A673 (cell line): ENCODE results near the gene FAM124B. TPM values are rescaled to one million over a fixed set of nuclear protein-coding genes. Genes with fewer than 3 reads are reported as not detected.

Experiments
- Bru-seq: library from RNA; stranded (reverse); fragments of 400-500 nt; gene quantifications from one replicate; lab custom pipeline; 2021; lab: Mats Ljungman, UMichigan
- BruChase-seq, 2 experiments: library from RNA; stranded (reverse); fragments of 400-500 nt; gene quantifications; one replicate each; lab custom pipeline; 2021; lab: Mats Ljungman, UMichigan
- BruUV-seq: library from RNA; stranded (reverse); fragments of 400-500 nt; replicated peaks from 2 replicates; lab custom pipeline; 2021; lab: Mats Ljungman, UMichigan
- CTCF ChIA-PET: fragments of 300-600 bp; sonication (Branson Sonifier 250); formaldehyde crosslinking; loops from one replicate; lab custom pipeline; 2022; ENCODE audit warnings: antibody characterized with exemption; lab: Charles Lee
- POLR2A ChIA-PET: fragments of 300-600 bp; sonication (Branson Sonifier 250); formaldehyde crosslinking; loops from one replicate; lab custom pipeline; 2022; ENCODE audit warnings: antibody characterized with exemption; ENCODE audit not compliant: low non-redundant PET; lab: Charles Lee
- DNase-seq: peaks from one replicate; pipeline ENCODE4 v3.0.0-alpha.2; 2015; ENCODE audit warnings: low spot score
- H3K27ac ChIP-seq: fragments of 200-600 bp; sonication (generic); 2 replicates; pipeline ENCODE4 v1.5.1; 2016; ENCODE audit warnings: mixed run types, low read depth, mild to moderate bottlenecking, mixed read lengths, antibody characterized with exemption, low read length; ENCODE audit not compliant: poor library complexity, severe bottlenecking
- H3K27me3 ChIP-seq: fragments of 200-600 bp; sonication (generic); replicated peaks from 2 replicates; pipeline ENCODE4 v1.6.1; 2017; ENCODE audit warnings: mixed run types, low read depth, mild to moderate bottlenecking, mixed read lengths, antibody characterized with exemption, low read length; ENCODE audit not compliant: insufficient read depth, poor library complexity
- H3K36me3 ChIP-seq: fragments of 200-600 bp; sonication (generic); 2 replicates; pipeline ENCODE4 v1.6.1; 2016; ENCODE audit warnings: mixed run types, mild to moderate bottlenecking, mixed read lengths, antibody characterized with exemption, low read length; ENCODE audit not compliant: insufficient read depth, poor library complexity, severe bottlenecking
- H3K4me1 ChIP-seq: fragments of 200-600 bp; sonication (generic); 2 replicates; pipeline ENCODE4 v1.6.1; 2017; ENCODE audit warnings: mixed run types, mild to moderate bottlenecking, mixed read lengths, antibody characterized with exemption, low read length; ENCODE audit not compliant: insufficient read depth, poor library complexity, severe bottlenecking
- H3K4me3 ChIP-seq: fragments of 200-600 bp; sonication (generic); 2 replicates; pipeline ENCODE4 v1.5.1; 2016; ENCODE audit warnings: low read depth, mixed run types, mild to moderate bottlenecking, mixed read lengths, low read length; ENCODE audit not compliant: poor library complexity, severe bottlenecking
- H3K9me3 ChIP-seq: fragments of 200-600 bp; sonication (generic); 2 replicates; pipeline ENCODE4 v1.6.1; 2016; ENCODE audit warnings: mixed run types, low read depth, mild to moderate bottlenecking, mixed read lengths, antibody characterized with exemption, low read length; ENCODE audit not compliant: poor library complexity, severe bottlenecking
- EZH2 ChIP-seq: fragments of 200-600 bp; sonication (generic); IDR thresholded peaks from 2 replicates; pipeline ENCODE4 v1.6.1; 2017; ENCODE audit warnings: borderline replicate concordance, low read depth, mild to moderate bottlenecking, mixed read lengths, antibody characterized with exemption, low read length; ENCODE audit not compliant: poor library complexity, severe bottlenecking
- intact Hi-C: fragments of 100-400 bp; cut with micrococcal nuclease; formaldehyde crosslinking; loops from one replicate; pipeline ENCODE4 v1.10.0; 2022; ENCODE audit not compliant: unreplicated experiment
- long read RNA-seq: library from polyadenylated mRNA; stranded (forward); transcript quantifications from one replicate; pipeline ENCODE4 v2.0.0, GENCODE V29; 2022
- total RNA-seq: library from RNA; stranded (reverse); gene quantifications from 2 replicates; pipeline ENCODE4 v1.2.3, GENCODE V29; 2021
- TF ChIP-seq, protein P1 (sequence below): fragments of 300-800, 200-600 bp; sonication (generic); conservative IDR thresholded peaks from 2 replicates; pipeline ENCODE4 v1.5.1; 2017; ENCODE audit warnings: low read depth, mild to moderate bottlenecking, antibody characterized with exemption, low read length, moderate library complexity, mixed read lengths

The FAM124B gene, protein sequence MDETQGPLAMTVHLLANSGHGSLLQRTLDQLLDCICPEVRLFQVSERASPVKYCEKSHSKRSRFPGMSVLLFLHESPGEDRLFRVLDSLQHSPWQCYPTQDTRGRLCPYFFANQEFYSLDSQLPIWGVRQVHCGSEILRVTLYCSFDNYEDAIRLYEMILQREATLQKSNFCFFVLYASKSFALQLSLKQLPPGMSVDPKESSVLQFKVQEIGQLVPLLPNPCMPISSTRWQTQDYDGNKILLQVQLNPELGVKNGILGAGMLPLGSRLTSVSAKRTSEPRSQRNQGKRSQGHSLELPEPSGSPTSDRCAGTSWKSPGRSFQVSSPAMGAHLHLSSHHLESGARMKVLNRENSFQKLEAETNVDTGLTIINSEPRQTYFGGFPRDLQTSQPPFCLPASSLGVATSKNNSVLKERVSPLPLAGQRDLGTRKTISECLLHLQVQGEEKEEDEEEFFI
- total RNA-seq (not detected in 2 replicates), Bru-seq, nascent RNA (percentile 9 among the genes with signal in this experiment), BruChase-seq, experiment 1, labeled RNA remaining after a 2-hour chase (percentile 11 among the genes with signal in this experiment), BruChase-seq, experiment 2, labeled RNA remaining after a 6-hour chase (percentile 13 among the genes with signal in this experiment)
- long read RNA-seq, result 0 reads

DNA sequence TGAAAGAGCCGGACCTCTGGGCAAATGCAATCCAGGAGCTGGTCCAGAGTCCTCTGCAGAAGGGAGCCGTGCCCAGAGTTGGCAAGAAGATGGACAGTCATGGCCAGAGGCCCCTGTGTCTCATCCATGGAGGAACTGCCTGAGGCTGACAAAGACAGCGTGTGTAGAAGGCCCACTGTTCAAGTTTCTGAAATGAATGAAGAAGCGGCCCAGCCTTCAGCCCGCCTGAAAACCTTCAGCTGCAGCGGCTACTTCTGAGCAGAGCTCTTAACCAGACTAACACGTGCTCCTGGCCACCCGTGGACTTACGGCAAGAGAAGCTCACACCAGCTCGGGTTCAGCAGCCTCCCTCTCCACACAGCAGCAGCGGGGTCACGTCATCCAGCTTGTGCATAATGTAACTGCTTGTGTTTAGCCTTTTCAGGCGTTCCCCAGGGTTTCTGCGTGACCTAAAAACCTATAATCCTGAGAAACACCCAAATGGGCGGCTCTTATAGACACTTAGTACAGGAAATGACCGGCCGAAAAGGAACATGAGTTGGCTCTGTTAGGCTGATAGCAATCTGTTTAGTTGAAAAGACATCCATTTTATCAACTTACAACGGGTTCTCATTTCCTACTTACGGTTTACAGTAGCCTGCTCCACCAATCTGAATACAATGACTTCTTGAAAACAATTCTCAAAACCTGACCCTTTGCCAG lies at the start of gene FAM124B:
Gene FAM124B (minus strand): TSS at position 467 of the 702 bp plus-strand sequence. CDS start 339 bp downstream, at position 128.
- H3K4me1 ChIP-seq, result no peaks in the 10 kb centered on the region
- H3K27ac ChIP-seq, result no peak within 1 kb of the TSS
- peak; percentile 26 for DNase-seq
- no peaks in the 10 kb centered on the region for H3K27me3 ChIP-seq
- no peak for TF ChIP-seq EZH2
- TF ChIP-seq, protein P1, sequence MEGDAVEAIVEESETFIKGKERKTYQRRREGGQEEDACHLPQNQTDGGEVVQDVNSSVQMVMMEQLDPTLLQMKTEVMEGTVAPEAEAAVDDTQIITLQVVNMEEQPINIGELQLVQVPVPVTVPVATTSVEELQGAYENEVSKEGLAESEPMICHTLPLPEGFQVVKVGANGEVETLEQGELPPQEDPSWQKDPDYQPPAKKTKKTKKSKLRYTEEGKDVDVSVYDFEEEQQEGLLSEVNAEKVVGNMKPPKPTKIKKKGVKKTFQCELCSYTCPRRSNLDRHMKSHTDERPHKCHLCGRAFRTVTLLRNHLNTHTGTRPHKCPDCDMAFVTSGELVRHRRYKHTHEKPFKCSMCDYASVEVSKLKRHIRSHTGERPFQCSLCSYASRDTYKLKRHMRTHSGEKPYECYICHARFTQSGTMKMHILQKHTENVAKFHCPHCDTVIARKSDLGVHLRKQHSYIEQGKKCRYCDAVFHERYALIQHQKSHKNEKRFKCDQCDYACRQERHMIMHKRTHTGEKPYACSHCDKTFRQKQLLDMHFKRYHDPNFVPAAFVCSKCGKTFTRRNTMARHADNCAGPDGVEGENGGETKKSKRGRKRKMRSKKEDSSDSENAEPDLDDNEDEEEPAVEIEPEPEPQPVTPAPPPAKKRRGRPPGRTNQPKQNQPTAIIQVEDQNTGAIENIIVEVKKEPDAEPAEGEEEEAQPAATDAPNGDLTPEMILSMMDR, result no peak
- POLR2A ChIA-PET, result no interaction called here
- intact Hi-C loops, result no loop called here
- CTCF ChIA-PET, result no interaction called here
- no TSS peak for BruUV-seq
- no peaks in the 10 kb centered on the region for H3K36me3 ChIP-seq
- no peaks in the 10 kb centered on the region for H3K9me3 ChIP-seq
- no peak within 1 kb of the TSS for H3K4me3 ChIP-seq

DNA sequence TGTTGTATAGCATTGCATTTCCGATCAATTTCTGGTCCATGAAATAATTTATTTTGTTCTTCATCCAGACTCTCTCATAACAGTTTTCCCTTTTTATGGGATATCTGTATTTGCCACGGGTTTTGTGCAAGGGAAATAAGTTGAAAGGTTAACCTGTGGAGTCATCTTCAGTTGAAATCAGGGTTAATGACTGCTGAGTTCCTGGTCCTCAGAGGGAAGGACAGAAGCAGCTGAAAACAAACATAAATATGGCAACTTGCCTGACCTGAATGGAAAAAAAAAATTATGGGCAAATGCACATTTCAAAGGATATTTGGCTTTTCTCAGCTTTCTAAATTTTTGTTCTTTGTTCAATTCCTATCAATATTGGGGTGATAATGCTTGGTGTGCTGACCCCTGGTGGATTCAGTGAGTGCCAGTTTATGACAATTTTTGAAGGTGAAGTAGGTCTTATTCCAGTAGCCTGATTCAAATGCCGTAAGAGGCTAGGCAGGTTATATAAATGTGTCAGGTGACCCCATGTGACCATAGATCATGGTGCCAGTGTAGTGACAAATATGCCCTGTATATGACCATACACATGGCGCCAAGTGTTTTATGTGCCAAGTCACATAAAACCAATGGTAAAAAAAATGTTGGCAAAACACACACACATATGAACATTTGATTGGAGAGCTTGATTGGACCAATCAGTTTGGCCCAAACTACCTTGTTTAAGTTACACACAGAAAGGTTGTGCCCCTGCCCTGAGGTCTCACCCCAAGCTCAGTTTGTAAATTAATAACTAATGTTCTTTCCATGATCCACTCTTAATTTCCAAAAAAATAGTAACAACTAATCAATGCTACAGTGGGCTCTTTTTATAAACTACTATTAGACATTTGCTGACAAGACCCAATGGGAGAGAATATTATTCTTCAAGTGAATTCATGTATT lies 47.6 kb upstream of the FAM124B start:
- intact Hi-C loops, result loop anchor here (5.0 to 10.0 kb wide), 3 partner anchors 92 to 475 kb away; no protein-coding TSS in a partner anchor
- POLR2A ChIA-PET, result no interaction called here

More for the DNA sequence above, 47.6 kb upstream of the FAM124B start:
- BruUV-seq, result no TSS peak
- no peak overlapping the region for H3K4me3 ChIP-seq
- no peaks in the 10 kb centered on the region for H3K4me1 ChIP-seq
- no peak for TF ChIP-seq EZH2
- TF ChIP-seq, protein P1, result peak; percentile 75
- no peaks in the 10 kb centered on the region for H3K27me3 ChIP-seq
- H3K27ac ChIP-seq, result no peak overlapping the region
- no peaks in the 10 kb centered on the region for H3K36me3 ChIP-seq
- peak; percentile 38 for DNase-seq
- H3K9me3 ChIP-seq, result no peaks in the 10 kb centered on the region
- CTCF ChIA-PET, result interaction anchor here (1.3 kb wide), 1 partner anchor 479 kb away, joined by 5 read pairs; no protein-coding TSS in a partner anchor
